Pons (tissue), 1 donor: Measurements from ENCODE around the gene GREM1.

Source experiments
- DNase-seq: peaks from one replicate; pipeline ENCODE4 v3.0.0-alpha.2; 2016; ENCODE audit warnings: low spot score

Gene GREM1

GRCh38 chr15:32730677-32731654 is 13.2 kb downstream of the GREM1 start:
- DNase-seq = no peak

DNA sequence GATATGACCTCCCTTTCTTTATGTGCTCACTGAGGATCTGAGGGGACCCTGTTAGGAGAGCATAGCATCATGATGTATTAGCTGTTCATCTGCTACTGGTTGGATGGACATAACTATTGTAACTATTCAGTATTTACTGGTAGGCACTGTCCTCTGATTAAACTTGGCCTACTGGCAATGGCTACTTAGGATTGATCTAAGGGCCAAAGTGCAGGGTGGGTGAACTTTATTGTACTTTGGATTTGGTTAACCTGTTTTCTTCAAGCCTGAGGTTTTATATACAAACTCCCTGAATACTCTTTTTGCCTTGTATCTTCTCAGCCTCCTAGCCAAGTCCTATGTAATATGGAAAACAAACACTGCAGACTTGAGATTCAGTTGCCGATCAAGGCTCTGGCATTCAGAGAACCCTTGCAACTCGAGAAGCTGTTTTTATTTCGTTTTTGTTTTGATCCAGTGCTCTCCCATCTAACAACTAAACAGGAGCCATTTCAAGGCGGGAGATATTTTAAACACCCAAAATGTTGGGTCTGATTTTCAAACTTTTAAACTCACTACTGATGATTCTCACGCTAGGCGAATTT is 14.9 kb downstream of the GREM1 start:
- DNase-seq = no peak

DNA sequence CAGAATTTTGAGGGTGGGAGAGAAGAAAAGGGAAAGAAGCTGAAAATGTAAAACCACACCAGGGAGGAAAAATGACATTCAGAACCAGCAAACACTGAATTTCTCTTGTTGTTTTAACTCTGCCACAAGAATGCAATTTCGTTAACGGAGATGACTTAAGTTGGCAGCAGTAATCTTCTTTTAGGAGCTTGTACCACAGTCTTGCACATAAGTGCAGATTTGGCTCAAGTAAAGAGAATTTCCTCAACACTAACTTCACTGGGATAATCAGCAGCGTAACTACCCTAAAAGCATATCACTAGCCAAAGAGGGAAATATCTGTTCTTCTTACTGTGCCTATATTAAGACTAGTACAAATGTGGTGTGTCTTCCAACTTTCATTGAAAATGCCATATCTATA is 15.5 kb downstream of the GREM1 start:
- no peak for DNase-seq

DNA sequence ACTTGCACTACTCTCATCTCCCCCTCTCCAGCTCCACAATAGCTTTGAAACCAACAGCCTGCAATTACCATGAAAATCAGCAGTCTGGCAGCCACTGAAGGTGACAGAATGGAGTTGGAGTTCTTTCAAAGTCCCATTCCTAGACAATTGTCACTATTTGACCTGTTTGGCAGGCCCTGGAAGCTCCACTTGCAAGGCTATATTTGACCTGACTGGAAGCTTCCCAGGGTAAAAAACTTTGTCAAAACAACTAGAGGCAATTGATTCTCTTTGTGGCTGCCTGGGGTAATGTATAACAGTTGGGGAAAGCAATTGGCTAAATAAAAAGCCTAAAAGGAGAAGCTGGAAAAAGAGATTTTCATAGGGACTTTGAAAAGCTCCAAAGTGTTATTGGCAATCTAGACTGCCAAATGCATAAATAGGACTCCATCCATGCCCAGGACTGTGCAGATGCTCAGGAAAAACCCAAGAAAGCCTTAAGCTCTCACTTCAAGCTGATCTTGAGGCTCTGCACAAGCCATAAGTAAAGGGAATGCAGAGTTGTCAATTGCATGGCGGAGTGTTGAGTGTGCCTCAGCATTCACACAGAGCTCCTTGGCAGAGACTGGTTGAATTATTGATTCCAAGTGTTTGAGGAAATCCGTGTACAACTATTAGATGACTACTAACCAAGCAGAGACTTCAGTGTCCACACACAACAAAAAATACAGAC is 18.3 kb downstream of the GREM1 start:
- no peak for DNase-seq

DNA sequence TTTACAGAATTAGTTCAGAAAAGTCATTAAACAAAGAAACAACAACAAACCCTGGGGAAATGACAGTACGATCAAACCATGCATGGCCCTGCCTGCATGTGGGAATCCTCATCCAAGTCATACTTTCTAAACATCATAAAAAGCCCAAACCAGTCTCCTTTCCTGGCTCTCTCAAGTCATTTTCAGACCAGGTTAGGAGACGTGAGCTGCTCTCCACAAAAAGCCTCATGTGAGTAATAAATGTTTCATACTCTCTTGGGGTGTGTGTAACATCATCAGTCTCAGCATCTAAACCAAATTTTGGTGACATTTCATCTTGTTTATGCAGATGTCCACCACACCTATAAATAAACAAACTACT is 18.9 kb downstream of the GREM1 start:
- no peak for DNase-seq

GRCh38 chr15:32737304-32737703 is 19.5 kb downstream of the GREM1 start:
- no peak for DNase-seq

GRCh38 chr15:32738666-32739065 is 20.9 kb downstream of the GREM1 start:
- no peak for DNase-seq

GRCh38 chr15:32739522-32740063 is 21.8 kb downstream of the GREM1 start:
- DNase-seq = no peak

DNA sequence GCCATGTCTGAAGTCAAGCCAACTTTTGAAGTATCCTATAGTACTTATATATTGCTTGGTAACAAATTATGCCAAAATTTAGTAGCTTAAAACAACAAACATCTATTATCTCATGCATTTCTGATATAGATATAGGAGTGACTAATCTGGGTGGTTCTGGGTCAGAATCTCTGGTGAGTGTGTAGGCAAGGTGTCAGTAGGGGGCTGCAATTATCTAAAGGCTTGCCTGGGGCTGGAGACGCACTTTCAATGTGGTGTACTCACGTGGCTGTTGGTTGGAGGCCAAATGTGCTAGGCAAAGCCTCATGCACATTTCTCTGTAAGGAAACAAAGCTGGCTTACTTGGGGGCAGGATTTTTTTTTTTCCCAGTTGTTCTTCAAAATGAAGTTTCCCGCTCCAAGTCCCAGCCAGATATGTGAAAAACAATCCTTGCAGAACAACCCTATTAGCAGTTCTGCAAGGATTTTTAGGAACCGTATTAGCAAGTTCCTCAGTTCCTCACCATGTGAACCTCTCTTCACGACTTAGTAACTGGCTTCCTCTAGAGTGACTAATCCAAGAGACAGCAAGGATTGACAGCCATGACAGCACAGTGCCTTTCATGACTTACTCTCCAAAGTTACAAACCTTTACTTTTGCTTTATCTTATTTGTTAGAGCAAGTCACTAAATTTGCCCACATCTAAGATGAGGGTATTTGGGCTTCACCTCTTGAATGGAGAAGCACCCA is 25.8 kb downstream of the GREM1 start:
- no peak for DNase-seq

DNA sequence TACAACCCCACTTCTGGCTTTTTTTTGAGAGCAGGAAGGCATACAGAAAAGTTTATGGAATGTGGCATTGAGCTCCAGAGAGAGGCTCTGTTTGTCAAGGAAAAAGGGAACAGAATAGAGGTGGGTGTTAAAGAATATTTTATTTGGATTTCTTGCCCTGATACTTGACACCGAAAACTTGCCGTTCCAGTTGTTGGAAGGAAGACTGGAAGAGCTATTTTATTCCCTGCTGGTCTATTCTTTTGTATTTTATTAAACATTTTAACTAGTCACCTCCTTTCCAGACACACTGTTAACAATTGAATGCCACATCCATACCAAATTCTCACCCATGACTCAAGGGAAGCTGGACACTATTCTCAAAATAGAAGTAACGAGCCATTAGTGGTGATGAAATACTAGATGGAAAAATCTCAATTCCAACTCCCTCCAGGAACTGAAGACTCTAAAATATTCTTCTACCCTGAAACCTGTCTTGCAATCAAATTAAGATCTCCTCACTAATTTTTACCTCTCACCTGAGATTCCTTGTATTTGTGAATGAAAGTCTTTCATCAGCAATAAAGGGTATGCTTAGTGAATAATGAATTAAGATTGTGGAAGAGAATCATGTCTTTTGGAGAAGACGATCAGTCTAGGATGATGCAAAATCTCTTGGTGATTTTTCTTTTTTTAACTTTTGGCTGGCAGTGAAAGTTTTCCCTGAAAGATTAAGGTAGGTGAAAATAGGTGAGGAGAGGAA is 28.5 kb downstream of the GREM1 start:
- no peak for DNase-seq

- DNase-seq = no peak
Observed at GRCh38 chr15:32747921-32748342, 30.1 kb downstream of the GREM1 start.

- DNase-seq = no peak
Observed at GRCh38 chr15:32750979-32751378, 33.2 kb downstream of the GREM1 start.

- DNase-seq = no peak
Observed at GRCh38 chr15:32757426-32757825, 39.6 kb downstream of the GREM1 start.

- no peak for DNase-seq
Observed at GRCh38 chr15:32763295-32763694, 45.5 kb downstream of the GREM1 start.

GRCh38 chr15:32765236-32765635 is 47.4 kb downstream of the GREM1 start:
- DNase-seq = no peak

DNA sequence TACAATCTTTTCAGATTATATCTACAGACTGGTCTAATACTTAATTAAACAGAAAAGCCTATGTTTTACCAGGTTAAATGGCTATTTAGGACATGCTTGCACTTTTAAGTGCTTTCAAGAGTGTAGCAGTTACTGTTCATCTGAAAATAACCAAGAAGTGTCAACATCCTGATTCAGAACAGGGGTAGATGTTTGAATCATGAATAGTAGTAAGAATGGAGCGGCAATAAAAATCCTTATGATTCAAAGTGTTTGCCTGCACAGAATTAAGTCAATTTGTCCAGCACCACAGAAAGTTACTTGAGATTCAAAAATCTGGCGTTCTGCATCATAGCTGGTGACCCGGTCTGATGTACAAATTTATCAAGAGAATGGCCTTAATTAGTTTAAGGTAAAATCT is 48.3 kb downstream of the GREM1 start:
- no peak for DNase-seq

GRCh38 chr15:32767236-32767635 is 49.4 kb downstream of the GREM1 start:
- no peak for DNase-seq

DNA sequence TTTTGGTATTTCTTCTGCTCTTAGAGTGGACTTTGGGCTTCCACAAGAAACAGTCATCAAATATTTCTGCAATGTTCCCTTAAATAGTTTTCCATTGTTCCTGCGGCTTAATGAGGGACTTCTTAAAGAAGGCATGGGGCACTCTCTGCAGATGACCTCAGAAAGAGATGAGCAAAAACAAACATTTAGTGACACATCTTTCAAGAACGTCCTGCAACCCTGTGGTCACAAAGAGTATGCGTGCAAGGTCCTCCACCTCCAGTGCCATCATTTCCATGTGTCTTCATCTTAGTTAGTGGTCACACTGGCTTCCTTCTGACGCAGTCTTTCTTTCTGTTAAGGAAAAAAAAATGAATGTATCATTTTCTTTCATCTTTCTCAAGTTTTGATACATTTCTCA is 56.2 kb downstream of the GREM1 start:
- no peak for DNase-seq

DNA sequence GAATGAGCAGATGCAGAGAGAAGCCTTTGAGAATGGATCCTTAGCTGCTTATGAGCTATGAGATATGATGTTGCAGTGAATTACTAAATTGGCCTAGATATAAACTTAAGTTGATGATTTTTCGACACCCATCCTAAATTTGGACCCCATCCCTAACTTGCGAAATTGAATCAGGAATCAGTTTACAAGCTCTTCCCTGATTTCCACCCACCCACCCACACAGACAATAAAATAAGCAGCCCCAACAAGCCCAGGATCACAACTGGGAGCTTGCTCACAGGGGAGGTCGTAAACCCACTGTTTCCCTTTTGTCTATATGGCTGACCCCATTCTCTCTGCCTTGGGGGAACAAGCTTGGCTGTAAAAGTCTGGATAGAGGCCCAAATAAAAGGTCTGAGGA is 57.3 kb downstream of the GREM1 start:
- DNase-seq = no peak

GRCh38 chr15:32778391-32779176 is 60.8 kb downstream of the GREM1 start:
- no peak for DNase-seq
